Activated B cell treated with CpG ODN at 0.5 μM for 24 hours (primary cell): Measurements from ENCODE around the gene PLA2G10. TPM values are rescaled to one million over a fixed set of nuclear protein-coding genes. Genes with fewer than 3 reads are reported as not detected.
"Not testable (repeated sequence)": the region's sequence is repeated elsewhere in the genome, so short reads cannot be mapped to it uniquely, and the experiment has no call there.

Experiments used
- ATAC-seq: fragments of 200-7000 bp; cut with Tn5 transposase; one replicate; pipeline ENCODE4 v1.10.0; 2021; ENCODE audit warnings: low read depth, mild to moderate bottlenecking, moderate library complexity
- CTCF ChIA-PET: fragments of 350-600 bp; sonication (Branson Sonifier 250); formaldehyde crosslinking; loops from one replicate; lab custom pipeline; 2021; ENCODE audit warnings: antibody characterized with exemption; lab: Charles Lee
- POLR2A ChIA-PET: fragments of 350-600 bp; sonication (Branson Sonifier 250); formaldehyde crosslinking; loops from one replicate; lab custom pipeline; 2021; ENCODE audit warnings: antibody characterized with exemption; lab: Charles Lee
- DNase-seq: peaks from one replicate; pipeline ENCODE4 v3.0.0; 2022
- H3K27ac Mint-ChIP-seq: one replicate; pipeline ENCODE4 v1.8.0; 2020; ENCODE audit warnings: mixed read lengths
- H3K27me3 Mint-ChIP-seq: one replicate; pipeline ENCODE4 v1.8.0; 2021; ENCODE audit warnings: mixed read lengths
- H3K36me3 Mint-ChIP-seq: one replicate; pipeline ENCODE4 v1.8.0; 2021; ENCODE audit warnings: low read depth, mixed read lengths
- H3K4me1 Mint-ChIP-seq: one replicate; pipeline ENCODE4 v1.8.0; 2021; ENCODE audit warnings: mixed read lengths
- H3K4me3 Mint-ChIP-seq: one replicate; pipeline ENCODE4 v1.8.0; 2020; ENCODE audit warnings: mild to moderate bottlenecking, mixed read lengths
- H3K9me3 Mint-ChIP-seq: one replicate; pipeline ENCODE4 v1.8.0; 2020; ENCODE audit warnings: mixed read lengths
- CTCF ChIP-seq: fragments of 200-600 bp; IDR thresholded peaks from one replicate; pipeline ENCODE4 v1.8.0; 2022; ENCODE audit warnings: antibody characterized with exemption, mild to moderate bottlenecking
- intact Hi-C: fragments of 100-400 bp; cut with micrococcal nuclease; formaldehyde crosslinking; loops from one replicate; pipeline ENCODE4 v1.15.1; 2024
- total RNA-seq: library from RNA; stranded (reverse); gene quantifications from 2 replicates; pipeline ENCODE4 v1.2.3, GENCODE V29; 2022

The PLA2G10 gene
- total RNA-seq, 1 donor from 2014 or later, result not detected

- ChIA-PET POLR2A (no interaction called here), CTCF (no interaction called here)
- Mint-ChIP-seq H3K27ac (no peak overlapping the region), H3K4me3 (no peak overlapping the region), H3K36me3 (no peaks in the 10 kb centered on the region), H3K9me3 (no peaks in the 10 kb centered on the region), H3K27me3 (peaks cover 4% of the 10 kb centered on the region), H3K4me1 (no peaks in the 10 kb centered on the region)
- DNase-seq, result no peak
- TF ChIP-seq CTCF, result no peak
- intact Hi-C loops, result no loop called here
- no peak for ATAC-seq
Observed at GRCh38 chr16:14682121-14682520, 12.0 kb downstream of the PLA2G10 start.

- H3K27me3 Mint-ChIP-seq, result peaks cover 4% of the 10 kb centered on the region
- no peaks in the 10 kb centered on the region for H3K36me3 Mint-ChIP-seq
- no peak overlapping the region for H3K27ac Mint-ChIP-seq
- H3K4me3 Mint-ChIP-seq, result no peak overlapping the region
- ChIA-PET POLR2A (no interaction called here), CTCF (no interaction called here)
- intact Hi-C loops, result no loop called here
- H3K9me3 Mint-ChIP-seq, result no peaks in the 10 kb centered on the region
- DNase-seq (no peak), ATAC-seq (no peak)
- no peak for TF ChIP-seq CTCF
- no peaks in the 10 kb centered on the region for H3K4me1 Mint-ChIP-seq
Observed at GRCh38 chr16:14681115-14681514, 13.0 kb downstream of the PLA2G10 start.

GRCh38 chr16:14680396-14680795 is 13.7 kb downstream of the PLA2G10 start:
- H3K4me1 Mint-ChIP-seq, H3K27ac Mint-ChIP-seq, H3K9me3 Mint-ChIP-seq, POLR2A ChIA-PET, DNase-seq, H3K4me3 Mint-ChIP-seq, ATAC-seq, H3K27me3 Mint-ChIP-seq, CTCF ChIA-PET, intact Hi-C loops, H3K36me3 Mint-ChIP-seq: not testable (repeated sequence)

GRCh38 chr16:14678748-14679497 is 15.2 kb downstream of the PLA2G10 start:
- H3K9me3 Mint-ChIP-seq, result no peaks in the 10 kb centered on the region
- no peak overlapping the region for H3K27ac Mint-ChIP-seq
- no peak for DNase-seq
- no peaks in the 10 kb centered on the region for H3K4me1 Mint-ChIP-seq
- POLR2A ChIA-PET, result no interaction called here
- no peaks in the 10 kb centered on the region for H3K36me3 Mint-ChIP-seq
- CTCF ChIA-PET, result no interaction called here
- intact Hi-C loops, result no loop called here
- no peak overlapping the region for H3K4me3 Mint-ChIP-seq
- no peak for TF ChIP-seq CTCF
- peaks cover 4% of the 10 kb centered on the region for H3K27me3 Mint-ChIP-seq
- ATAC-seq, result no peak

- DNase-seq (no peak), ATAC-seq (no peak)
- ChIA-PET CTCF (no interaction called here), POLR2A (no interaction called here)
- Mint-ChIP-seq H3K9me3 (no peaks in the 10 kb centered on the region), H3K36me3 (no peaks in the 10 kb centered on the region), H3K4me1 (peaks cover 6% of the 10 kb centered on the region), H3K4me3 (no peak overlapping the region), H3K27ac (no peak overlapping the region), H3K27me3 (peaks cover 4% of the 10 kb centered on the region)
- intact Hi-C loops, result no loop called here
- no peak for TF ChIP-seq CTCF
Observed at GRCh38 chr16:14677627-14678026, 16.5 kb downstream of the PLA2G10 start.

GRCh38 chr16:14676633-14677032 is 17.5 kb downstream of the PLA2G10 start:
- intact Hi-C loops, result no loop called here
- Mint-ChIP-seq H3K4me1 (peaks cover 16% of the 10 kb centered on the region), H3K9me3 (no peaks in the 10 kb centered on the region), H3K4me3 (no peak overlapping the region), H3K36me3 (no peaks in the 10 kb centered on the region), H3K27ac (no peak overlapping the region), H3K27me3 (peaks cover 4% of the 10 kb centered on the region)
- ChIA-PET POLR2A (no interaction called here), CTCF (no interaction called here)
- no peak for TF ChIP-seq CTCF
- DNase-seq (no peak), ATAC-seq (no peak)
